Heart left ventricle (tissue), 16 donors: ENCODE results near the gene NAA25. TPM values are rescaled to one million over a fixed set of nuclear protein-coding genes. Genes with fewer than 3 reads are reported as not detected.

ENCODE experiments used
- ATAC-seq, 4 donors: fragments of 200-7000 bp; cut with Tn5 transposase; one replicate each; pipeline ENCODE4 v1.9.1; 2020 to 2022; ENCODE audit warnings: moderate library complexity in 4 of 4, mild to moderate bottlenecking in 3 of 4, moderate number of reproducible peaks in 1 of 4
- DNase-seq, 5 donors: peaks; one replicate each; pipeline ENCODE4 v3.0.0-alpha.2; 2020
- H3K27ac ChIP-seq, 12 donors: fragments of 200-600 bp; sonication (generic) in 4 of 12; one replicate each; pipeline versions ENCODE4 v1.5.0 to v1.8.0; 2016 to 2022; ENCODE audit warnings: mild to moderate bottlenecking in 2 of 12
- H3K27me3 ChIP-seq, 9 donors: fragments of 200-600 bp; sonication (generic) in 2 of 9; one replicate each; pipeline versions ENCODE4 v1.5.1 to v1.8.0; 2016 to 2022; ENCODE audit warnings: mild to moderate bottlenecking in 3 of 9
- H3K36me3 ChIP-seq, 9 donors: fragments of 200-600 bp; sonication (generic) in 2 of 9; one replicate each; pipeline versions ENCODE4 v1.5.0 to v1.8.0; 2018 to 2022; ENCODE audit warnings: mild to moderate bottlenecking in 2 of 9
- H3K4me1 ChIP-seq, 12 donors: fragments of 200-600 bp; sonication (generic) in 4 of 12; one replicate each; pipeline versions ENCODE4 v1.5.0 to v1.8.0; 2016 to 2022; ENCODE audit warnings: mild to moderate bottlenecking in 3 of 12
- H3K4me3 ChIP-seq, 12 donors: fragments of 200-600 bp; sonication (generic) in 4 of 12; one replicate each; pipeline versions ENCODE4 v1.5.0 to v1.8.0; 2017 to 2022; ENCODE audit warnings: mild to moderate bottlenecking in 9 of 12, moderate library complexity in 4 of 12
- H3K9me3 ChIP-seq, 12 donors: fragments of 200-600 bp; sonication (generic) in 4 of 12; one replicate each; pipeline versions ENCODE4 v1.5.0 to v1.8.0; 2016 to 2022; ENCODE audit warnings: mild to moderate bottlenecking in 1 of 12
- CTCF ChIP-seq, 12 donors: fragments of 200-600 bp; sonication (generic) in 4 of 12; IDR thresholded peaks; one replicate each; pipeline versions ENCODE4 v1.5.0 to v1.8.0; 2018 to 2022; ENCODE audit warnings: antibody characterized with exemption in 12 of 12, mild to moderate bottlenecking in 5 of 12
- POLR2A ChIP-seq, 2 donors: fragments of 450-650 bp; IDR thresholded peaks; one replicate each; pipeline ENCODE4 v1.6.1; 2017; ENCODE audit warnings: antibody characterized with exemption in 2 of 2, mild to moderate bottlenecking in 2 of 2, moderate library complexity in 2 of 2
- WGBS, 4 donors: extraction: QIAGEN DNeasy Blood & Tissue Kit in 2 of 4; methylation state at CpG; one replicate each; pipeline versions ENCODE4 v1.1.5 to v1.1.7; 2013 to 2018; 5-methylcytosine and 5-hydroxymethylcytosine counted together
- intact Hi-C, 10 donors: fragments of 100-400 bp; cut with DNase I; formaldehyde crosslinking; loops; one replicate each; pipeline versions ENCODE4 v1.11.1 to v1.14.2; 2022
- polyA plus RNA-seq, 2 donors: library from polyadenylated mRNA; stranded (reverse); fragments of 200-250 nt; gene quantifications; one replicate each; pipeline ENCODE4 v1.2.3, GENCODE V29; 2013
- total RNA-seq, 9 donors: library from RNA; depleted of rRNA in 2 of 9; stranded (reverse); fragments of >200 nt in 2 of 9; fragmentation: NEBNext Ultra II Directional in 3 of 9; extraction: Animal tissue kit (Norgen Biotek cat#: 25700) in 3 of 9; gene quantifications; one replicate each; pipeline versions ENCODE4 v1.1.0 to v1.2.4, GENCODE V29; 2016 to 2023
- donor health status: ischemic (EF 13 %, LVEDD 7.1; RV severe dilation, severe dysfunction).
- donor health status: healthy with polysubstance abuse.
- donor health status: DM: no; HTN: yes; CAD: no.
- donor health status: DM: no; HTN: no; CAD: no.
- donor health status: ischemic (EF 25% LVEDD 6.9; RV normal size, moderate dysfunction).
- donor health status: ischemic (EF 25% LVEDD 5.7; RV mildly dilated, moderate dysfunction).
- donor health status: healthy.
- donor health status: DM: yes; HTN: yes; CAD: no.
- donor health status: ischemic (EF 35%, LVEDD 5.7; RV mildly dilated, moderate dysfunction).
- donor health status: nonischemic (EF 11% LVEDD 7.7; RV severe dilation, severe dysfunction).
- donor health status: DM: yes; HTN: yes; CAD: no.
- donor health status: PGD.
- donor health status: ischemic (EF 29% LVEDD 5.4; RV normal size, mild dysfunction).
- donor health status: nonischemic (EF 23%, LVEDD 6.1; RV moderate dilation, normal function).

NAA25 gene
- total and polyA plus RNA-seq, 11 donors, result 5.0 to 25.9 (median 14.4) TPM

GRCh38 chr12:112008918-112009317, 99.7 kb downstream of the NAA25 start:
- 77 to 90% (median 82%) methylated on average over 3 of the region's 3 CpGs for WGBS, 4 donors
- TF ChIP-seq CTCF (IDR thresholded peaks at IDR 0.05) (no peak), POLR2A (IDR thresholded peaks at IDR 0.05) (no peak)
- intact Hi-C loops, result no loop called here
- Histone ChIP-seq H3K4me3 (no peak overlapping the region), H3K9me3 (no peaks in the 10 kb centered on the region), H3K36me3 (peaks cover 0 to 5% (median 0%) of the 10 kb centered on the region in 9 donors), H3K4me1 (peaks cover 0 to 32% (median 15%) of the 10 kb centered on the region in 12 donors), H3K27ac (no peak overlapping the region), H3K27me3 (no peaks in the 10 kb centered on the region)
- no peak for ATAC-seq
- DNase-seq, result no peak

GRCh38 chr12:112007945-112008344, 100.6 kb downstream of the NAA25 start:
- Histone ChIP-seq H3K9me3 (no peaks in the 10 kb centered on the region), H3K27ac (no peak overlapping the region), H3K27me3 (no peaks in the 10 kb centered on the region), H3K4me1 (peaks cover 0 to 32% (median 15%) of the 10 kb centered on the region in 12 donors), H3K36me3 (peaks cover 0 to 9% (median 0%) of the 10 kb centered on the region in 9 donors), H3K4me3 (no peak overlapping the region)
- ATAC-seq (no peak), DNase-seq (no peak)
- intact Hi-C loops, result no loop called here
- WGBS, 4 donors, result 91 to 97% (median 96%) methylated on average over 9 of the region's 9 CpGs
- TF ChIP-seq POLR2A (IDR thresholded peaks at IDR 0.05) (no peak), CTCF (IDR thresholded peaks at IDR 0.05) (no peak)

- Histone ChIP-seq H3K27me3 (no peaks in the 10 kb centered on the region), H3K27ac (peak overlapping the region; percentile 18 to 84 (median 61)), H3K4me1 (peaks cover 0 to 28% (median under 1%) of the 10 kb centered on the region in 12 donors), H3K4me3 (peak overlapping the region in 11 of 12 donors; percentile 19 to 49 (median 40)), H3K36me3 (peaks cover 0 to 26% (median 0%) of the 10 kb centered on the region in 9 donors), H3K9me3 (no peaks in the 10 kb centered on the region)
- intact Hi-C loops, result no loop called here
- peak in 2 of 5 donors; percentile 56 to 57 for DNase-seq
- WGBS, 4 donors, result 56 to 72% (median 62%) methylated on average over 6 of the region's 6 CpGs
- ATAC-seq, result peak; percentile 71 to 90 (median 79)
- no peak for TF ChIP-seq CTCF (IDR thresholded peaks at IDR 0.05)
- TF ChIP-seq POLR2A (IDR thresholded peaks at IDR 0.05), result no peak
Observed at GRCh38 chr12:112005419-112006395, 102.9 kb downstream of the NAA25 start.

GRCh38 chr12:112004041-112004440, 104.5 kb downstream of the NAA25 start:
- WGBS, 4 donors, result 95 to 99% (median 98%) methylated on average over 3 of the region's 3 CpGs
- DNase-seq (no peak), ATAC-seq (no peak)
- Histone ChIP-seq H3K4me1 (peaks cover 0 to 29% (median 2%) of the 10 kb centered on the region in 12 donors), H3K27me3 (no peaks in the 10 kb centered on the region), H3K4me3 (no peak overlapping the region), H3K9me3 (no peaks in the 10 kb centered on the region), H3K36me3 (peaks cover 0 to 26% (median 0%) of the 10 kb centered on the region in 9 donors), H3K27ac (no peak overlapping the region)
- no peak for TF ChIP-seq POLR2A (IDR thresholded peaks at IDR 0.05)
- TF ChIP-seq CTCF (IDR thresholded peaks at IDR 0.05), result no peak
- intact Hi-C loops, result no loop called here
